ENCODE data around the gene CCL22.

GRCh38 chr16:57380671-57381462, 22.3 kb downstream of the CCL22 start:
- no peak for TF ChIP-seq CTCF (conservative IDR thresholded peaks at IDR 0.05; ENCODE audit: low read length)
- TF ChIP-seq EZH2phosphoT487 (IDR thresholded peaks at IDR 0.05; ENCODE audit: borderline replicate concordance) = no peak
